ENCODE results near the gene PPP1R9A.

The PPP1R9A gene

DNA sequence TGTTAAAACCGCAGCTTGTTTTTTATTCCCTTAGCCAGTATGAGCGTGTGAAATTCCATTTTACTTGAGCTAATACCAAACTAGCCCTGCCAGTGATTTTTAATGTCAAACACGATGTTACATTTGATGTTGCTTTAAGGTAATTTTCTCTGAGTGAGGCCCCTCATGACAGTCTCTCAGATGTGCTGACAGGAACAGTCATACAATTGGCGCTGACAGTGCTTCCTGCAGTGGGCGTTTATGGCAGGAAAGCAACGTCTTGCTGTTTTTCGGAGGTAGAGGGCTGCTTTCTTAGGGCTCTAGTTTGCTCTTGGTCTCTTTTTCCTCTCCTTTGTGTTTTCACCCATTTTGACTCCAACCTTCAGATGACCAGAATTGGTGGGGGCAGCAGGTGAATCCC lies 397.6 kb downstream of the PPP1R9A start:
- no peak overlapping the region for H3K4me3 ChIP-seq (ENCODE audit: low read depth, low read length)
- TF ChIP-seq, protein P1, sequence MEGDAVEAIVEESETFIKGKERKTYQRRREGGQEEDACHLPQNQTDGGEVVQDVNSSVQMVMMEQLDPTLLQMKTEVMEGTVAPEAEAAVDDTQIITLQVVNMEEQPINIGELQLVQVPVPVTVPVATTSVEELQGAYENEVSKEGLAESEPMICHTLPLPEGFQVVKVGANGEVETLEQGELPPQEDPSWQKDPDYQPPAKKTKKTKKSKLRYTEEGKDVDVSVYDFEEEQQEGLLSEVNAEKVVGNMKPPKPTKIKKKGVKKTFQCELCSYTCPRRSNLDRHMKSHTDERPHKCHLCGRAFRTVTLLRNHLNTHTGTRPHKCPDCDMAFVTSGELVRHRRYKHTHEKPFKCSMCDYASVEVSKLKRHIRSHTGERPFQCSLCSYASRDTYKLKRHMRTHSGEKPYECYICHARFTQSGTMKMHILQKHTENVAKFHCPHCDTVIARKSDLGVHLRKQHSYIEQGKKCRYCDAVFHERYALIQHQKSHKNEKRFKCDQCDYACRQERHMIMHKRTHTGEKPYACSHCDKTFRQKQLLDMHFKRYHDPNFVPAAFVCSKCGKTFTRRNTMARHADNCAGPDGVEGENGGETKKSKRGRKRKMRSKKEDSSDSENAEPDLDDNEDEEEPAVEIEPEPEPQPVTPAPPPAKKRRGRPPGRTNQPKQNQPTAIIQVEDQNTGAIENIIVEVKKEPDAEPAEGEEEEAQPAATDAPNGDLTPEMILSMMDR (IDR thresholded peaks at IDR 0.05; ENCODE audit: control insufficient read depth, extremely low read depth, insufficient read depth), result no peak
- DNase-seq (ENCODE audit: low read depth), result no peak

- TF ChIP-seq, protein P1 (IDR thresholded peaks at IDR 0.05; ENCODE audit: control insufficient read depth, extremely low read depth, insufficient read depth), result no peak
- H3K4me3 ChIP-seq (ENCODE audit: low read depth, low read length), result no peak overlapping the region
- no peak for DNase-seq (ENCODE audit: low read depth)
Measured at GRCh38 chr7:95309951-95310350, 402.6 kb downstream of the PPP1R9A start.

- DNase-seq (ENCODE audit: low read depth), result no peak
- TF ChIP-seq, protein P1 (IDR thresholded peaks at IDR 0.05; ENCODE audit: control insufficient read depth, extremely low read depth, insufficient read depth), result no peak
- H3K4me3 ChIP-seq (ENCODE audit: low read depth, low read length), result no peak overlapping the region
Measured at GRCh38 chr7:95311389-95311788, 404.0 kb downstream of the PPP1R9A start.

DNA sequence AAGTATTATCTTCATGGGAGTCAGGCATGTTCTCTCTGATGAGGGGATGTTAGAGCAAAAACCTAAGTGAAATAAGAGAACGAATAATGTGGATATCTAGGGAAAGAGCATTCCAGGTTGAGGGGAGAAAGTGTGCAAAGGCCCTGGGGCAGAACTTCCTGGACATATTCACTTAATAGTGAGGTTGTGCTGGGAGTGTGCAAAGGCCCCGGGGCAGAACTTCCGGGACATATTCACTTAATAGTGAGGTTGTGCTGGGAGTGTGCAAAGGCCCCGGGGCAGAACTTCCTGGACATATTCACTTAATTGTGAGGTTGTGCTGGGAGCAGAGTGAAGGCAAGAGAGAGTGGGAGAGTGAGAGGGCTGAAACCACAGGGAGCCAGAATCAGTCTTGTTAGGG lies 405.2 kb downstream of the PPP1R9A start:
- no peak for DNase-seq (ENCODE audit: low read depth)
- TF ChIP-seq, protein P1 (IDR thresholded peaks at IDR 0.05; ENCODE audit: control insufficient read depth, extremely low read depth, insufficient read depth), result no peak
- no peak overlapping the region for H3K4me3 ChIP-seq (ENCODE audit: low read depth, low read length)

DNA sequence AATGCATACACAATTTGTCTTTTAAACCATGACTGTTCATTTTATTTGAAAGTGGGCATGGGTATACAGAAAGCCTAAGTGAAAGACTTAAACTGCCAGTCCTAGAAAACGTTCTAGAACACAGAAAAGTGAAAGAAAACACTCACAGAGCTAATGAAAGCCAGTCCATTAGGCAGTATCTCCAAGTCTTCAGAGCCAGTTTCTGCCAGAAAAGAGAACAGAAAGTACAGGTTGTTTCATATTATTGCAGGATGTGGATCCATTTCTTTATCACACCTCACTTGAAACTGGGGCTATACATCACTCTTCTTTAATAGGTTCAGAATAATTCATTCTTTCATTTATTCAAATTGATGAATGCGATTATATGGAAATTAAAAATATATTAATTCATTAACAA lies 409.2 kb downstream of the PPP1R9A start:
- TF ChIP-seq, protein P1 (IDR thresholded peaks at IDR 0.05; ENCODE audit: control insufficient read depth, extremely low read depth, insufficient read depth), result no peak
- H3K4me3 ChIP-seq (ENCODE audit: low read depth, low read length), result no peak overlapping the region
- DNase-seq (ENCODE audit: low read depth), result no peak

- no peak overlapping the region for H3K4me3 ChIP-seq (ENCODE audit: low read depth, low read length)
- no peak for DNase-seq (ENCODE audit: low read depth)
- TF ChIP-seq, protein P1 (IDR thresholded peaks at IDR 0.05; ENCODE audit: control insufficient read depth, extremely low read depth, insufficient read depth), result no peak
Measured at GRCh38 chr7:95317546-95317945, 410.2 kb downstream of the PPP1R9A start.

GRCh38 chr7:95317966-95318365 lies 410.6 kb downstream of the PPP1R9A start:
- TF ChIP-seq, protein P1 (IDR thresholded peaks at IDR 0.05; ENCODE audit: control insufficient read depth, extremely low read depth, insufficient read depth), result no peak
- no peak for DNase-seq (ENCODE audit: low read depth)
- no peak overlapping the region for H3K4me3 ChIP-seq (ENCODE audit: low read depth, low read length)

Measured in LNCaP clone FGC (cell line).